Testis (tissue), 3 donors: ENCODE data around the gene TCF4. TPM values are rescaled to one million over a fixed set of nuclear protein-coding genes. Genes with fewer than 3 reads are reported as not detected.
A peak's percentile ranks its signal among the peaks of the same experiment; 100 is the strongest.

Source experiments
- DNase-seq: peaks from one replicate; pipeline ENCODE4 v3.0.0-alpha.2; 2019
- H3K27ac ChIP-seq, 2 donors: fragments of 200-600 bp; sonication (generic); one replicate each; pipeline ENCODE4 v1.5.1; 2019
- H3K27me3 ChIP-seq: fragments of 200-600 bp; sonication (generic); one replicate; pipeline ENCODE4 v1.5.1; 2019
- H3K36me3 ChIP-seq: fragments of 200-600 bp; sonication (generic); one replicate; pipeline ENCODE4 v1.5.1; 2017; ENCODE audit warnings: low read depth; ENCODE audit errors: missing control alignments
- H3K4me1 ChIP-seq: fragments of 200-600 bp; sonication (generic); one replicate; pipeline ENCODE4 v1.5.1; 2019
- H3K4me3 ChIP-seq, 2 donors: fragments of 200-600 bp; sonication (generic); one replicate each; pipeline ENCODE4 v1.5.1; 2017 to 2019
- H3K9me3 ChIP-seq: fragments of 200-600 bp; sonication (generic); one replicate; pipeline ENCODE4 v1.5.1; 2017
- POLR2A ChIP-seq: fragments of 450-650 bp; IDR thresholded peaks from one replicate; pipeline ENCODE4 v1.6.1; 2017; ENCODE audit warnings: antibody characterized with exemption, mild to moderate bottlenecking, moderate library complexity
- WGBS, 2 donors: methylation state at CpG; one replicate each; pipeline ENCODE4 v1.1.5; 2018; 5-methylcytosine and 5-hydroxymethylcytosine counted together
- intact Hi-C: fragments of 100-400 bp; cut with DNase I; formaldehyde crosslinking; loops from one replicate; pipeline ENCODE4 v1.15.1; 2023; ENCODE audit warnings: low total_unique reads
- polyA plus RNA-seq: library from polyadenylated mRNA; stranded (reverse); fragments of 350-450 nt; fragmentation: Illumina TruSeq; extraction: RNeasy Lipid Tissue Mini Kit (QIAGEN cat#74804); gene quantifications from one replicate; pipeline ENCODE4 v1.2.3, GENCODE V29; 2014; ENCODE audit warnings: low read depth, low replicate concordance; ENCODE audit not compliant: insufficient read depth
- total RNA-seq, 2 donors: library from RNA; depleted of rRNA; stranded (reverse); fragments of >200 nt; gene quantifications; one replicate each; pipeline ENCODE4 v1.2.3, GENCODE V29; 2016
- TF ChIP-seq, protein P1 (sequence below), 3 experiments: fragments of 450-650 bp in 2 of 3; fragments of 200-600 bp in 1 of 3; sonication (generic) in 1 of 3; IDR thresholded peaks; one replicate each; pipeline ENCODE4 v1.5.1; 2016 to 2019; ENCODE audit warnings: antibody characterized with exemption in 3 of 3, mild to moderate bottlenecking in 2 of 3, moderate library complexity in 1 of 3

TCF4 gene
- total and polyA plus RNA-seq, 3 donors from 2014 or later, result 50.8 to 122 (median 110) TPM

DNA sequence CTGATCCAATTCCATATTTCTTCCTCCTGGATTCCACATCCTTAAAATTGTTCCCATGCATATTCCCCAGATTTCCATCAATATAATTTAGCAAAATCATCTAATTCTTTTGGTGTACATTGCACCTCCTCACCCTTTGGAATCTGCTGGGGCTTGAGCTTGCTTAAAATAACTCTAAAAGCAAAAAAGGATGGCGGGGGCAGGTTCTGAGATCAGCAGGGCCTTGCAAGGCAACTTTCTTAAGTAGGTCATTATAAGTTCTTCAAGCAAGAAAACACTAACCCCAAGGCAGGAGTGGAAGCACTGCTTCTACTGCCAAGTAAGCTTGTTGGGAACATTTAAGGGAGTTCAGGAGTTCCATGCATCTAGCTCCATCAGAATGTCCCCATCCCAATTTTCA lies 374.4 kb downstream of the TCF4 start:
- no peak overlapping the region for H3K4me3 ChIP-seq
- H3K27me3 ChIP-seq, result no peaks in the 10 kb centered on the region
- TF ChIP-seq POLR2A, result no peak
- TF ChIP-seq, protein P1, sequence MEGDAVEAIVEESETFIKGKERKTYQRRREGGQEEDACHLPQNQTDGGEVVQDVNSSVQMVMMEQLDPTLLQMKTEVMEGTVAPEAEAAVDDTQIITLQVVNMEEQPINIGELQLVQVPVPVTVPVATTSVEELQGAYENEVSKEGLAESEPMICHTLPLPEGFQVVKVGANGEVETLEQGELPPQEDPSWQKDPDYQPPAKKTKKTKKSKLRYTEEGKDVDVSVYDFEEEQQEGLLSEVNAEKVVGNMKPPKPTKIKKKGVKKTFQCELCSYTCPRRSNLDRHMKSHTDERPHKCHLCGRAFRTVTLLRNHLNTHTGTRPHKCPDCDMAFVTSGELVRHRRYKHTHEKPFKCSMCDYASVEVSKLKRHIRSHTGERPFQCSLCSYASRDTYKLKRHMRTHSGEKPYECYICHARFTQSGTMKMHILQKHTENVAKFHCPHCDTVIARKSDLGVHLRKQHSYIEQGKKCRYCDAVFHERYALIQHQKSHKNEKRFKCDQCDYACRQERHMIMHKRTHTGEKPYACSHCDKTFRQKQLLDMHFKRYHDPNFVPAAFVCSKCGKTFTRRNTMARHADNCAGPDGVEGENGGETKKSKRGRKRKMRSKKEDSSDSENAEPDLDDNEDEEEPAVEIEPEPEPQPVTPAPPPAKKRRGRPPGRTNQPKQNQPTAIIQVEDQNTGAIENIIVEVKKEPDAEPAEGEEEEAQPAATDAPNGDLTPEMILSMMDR (IDR thresholded peaks at IDR 0.05), result no peak
- no peaks in the 10 kb centered on the region for H3K9me3 ChIP-seq
- intact Hi-C loops, result no loop called here
- H3K4me1 ChIP-seq, result no peaks in the 10 kb centered on the region
- DNase-seq, result no peak
- no peak overlapping the region for H3K27ac ChIP-seq
- WGBS, 2 donors, result 62 to 80% methylated on average over 1 of the region's 1 CpG
- no peaks in the 10 kb centered on the region for H3K36me3 ChIP-seq

DNA sequence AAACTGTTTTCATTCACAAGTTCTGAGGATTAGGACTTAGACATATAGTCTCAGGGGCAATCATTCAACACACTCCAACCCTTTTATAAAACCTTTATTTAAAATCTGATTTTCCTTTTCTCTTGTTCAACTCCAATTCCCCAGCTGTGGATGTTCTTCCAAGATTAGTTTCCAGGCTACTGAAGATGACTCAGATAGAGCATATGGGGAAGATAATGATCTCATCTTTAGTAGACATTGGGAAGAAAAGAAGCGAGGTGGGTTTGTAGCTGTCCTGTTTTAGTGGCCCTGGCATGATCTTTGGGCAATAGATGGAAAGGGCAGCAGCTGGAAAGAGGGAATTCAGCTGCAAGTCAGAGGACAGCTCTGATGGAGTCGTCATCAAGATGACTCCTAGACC lies 381.1 kb downstream of the TCF4 start:
- Histone ChIP-seq H3K4me1 (no peaks in the 10 kb centered on the region), H3K36me3 (no peaks in the 10 kb centered on the region), H3K27me3 (no peaks in the 10 kb centered on the region), H3K27ac (no peak overlapping the region), H3K4me3 (no peak overlapping the region), H3K9me3 (no peaks in the 10 kb centered on the region)
- DNase-seq, result no peak
- 83 to 90% methylated on average over 2 of the region's 2 CpGs for WGBS, 2 donors
- intact Hi-C loops, result no loop called here
- TF ChIP-seq, protein P1 (IDR thresholded peaks at IDR 0.05), result no peak
- no peak for TF ChIP-seq POLR2A

DNA sequence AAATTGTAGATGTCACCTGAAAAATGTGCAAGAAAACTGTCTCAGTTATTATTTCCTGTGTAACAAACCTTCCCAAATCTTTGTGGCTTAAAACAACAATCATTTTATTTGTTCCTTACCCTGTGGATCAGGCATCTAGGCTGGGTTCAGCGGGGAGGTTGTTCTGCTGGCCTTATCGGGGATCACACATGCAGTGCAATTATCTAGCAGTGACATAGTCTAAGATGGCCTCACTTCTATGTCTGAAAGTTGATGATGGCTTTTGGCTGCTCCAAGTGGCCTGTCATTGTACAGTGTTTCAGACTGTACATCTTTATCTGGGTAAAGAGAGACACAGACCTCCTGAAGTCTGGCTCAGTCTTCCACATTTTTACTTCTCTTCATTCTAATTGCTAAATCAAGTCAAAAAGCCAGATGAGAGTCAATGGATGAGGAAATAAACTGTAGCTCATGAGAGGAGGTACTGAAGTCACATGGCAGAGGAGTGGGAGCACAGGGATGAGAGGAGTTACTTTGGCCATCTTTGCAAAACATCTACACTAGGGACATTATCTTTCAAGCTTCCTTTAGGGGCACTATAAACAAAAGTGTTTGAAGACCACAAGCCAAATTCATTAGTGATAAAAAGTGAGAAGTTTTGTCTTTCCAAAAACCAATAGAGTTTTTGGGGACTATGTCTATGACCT lies 385.6 kb downstream of the TCF4 start:
- H3K4me1 ChIP-seq, result peaks cover 5% of the 10 kb centered on the region
- H3K9me3 ChIP-seq, result no peaks in the 10 kb centered on the region
- no peaks in the 10 kb centered on the region for H3K27me3 ChIP-seq
- no peak for TF ChIP-seq POLR2A
- no peak overlapping the region for H3K4me3 ChIP-seq
- WGBS, 2 donors, result 91 to 100% methylated on average over 2 of the region's 2 CpGs
- no peak overlapping the region for H3K27ac ChIP-seq
- H3K36me3 ChIP-seq, result no peaks in the 10 kb centered on the region
- intact Hi-C loops, result no loop called here
- no peak for DNase-seq

DNA sequence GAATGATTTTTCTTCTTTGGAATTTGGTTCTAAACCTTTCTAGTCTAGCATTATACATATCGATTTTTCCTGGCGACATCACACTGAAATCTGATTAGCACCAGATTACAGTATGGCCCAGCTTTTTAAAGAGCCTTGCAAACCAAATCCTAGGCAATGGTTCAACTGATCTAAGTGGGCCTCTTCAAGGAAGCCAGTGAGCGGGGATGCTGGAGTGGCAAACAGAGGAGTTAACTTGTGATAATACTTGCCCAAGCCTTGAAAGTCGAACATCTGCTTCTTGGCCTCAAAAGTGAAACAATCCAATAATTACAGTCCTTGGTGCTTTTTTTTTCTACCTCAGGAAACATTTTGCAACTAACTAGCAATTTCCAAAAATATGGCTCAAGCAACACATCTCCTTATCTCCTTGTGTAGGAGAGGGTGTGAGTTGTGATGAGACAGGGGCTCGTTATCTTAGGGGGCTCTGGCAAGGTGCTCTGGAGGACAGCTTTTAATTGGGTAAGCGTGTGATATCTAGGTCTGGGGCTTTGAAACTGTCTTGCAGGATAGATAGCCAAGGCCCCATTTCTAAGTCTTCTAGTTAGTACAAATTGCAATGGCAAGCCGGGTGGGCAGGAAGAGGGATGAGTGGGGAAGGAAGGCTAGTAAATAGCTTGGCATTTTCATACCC lies 388.6 kb downstream of the TCF4 start:
- intact Hi-C loops, result no loop called here
- H3K27me3 ChIP-seq, result no peaks in the 10 kb centered on the region
- H3K9me3 ChIP-seq, result no peaks in the 10 kb centered on the region
- H3K4me3 ChIP-seq, result no peak overlapping the region
- 32 to 46% methylated on average over 7 of the region's 7 CpGs for WGBS, 2 donors
- TF ChIP-seq, protein P1 (IDR thresholded peaks at IDR 0.05), result no peak
- TF ChIP-seq POLR2A, result no peak
- H3K4me1 ChIP-seq, result peaks cover 5% of the 10 kb centered on the region
- peak; percentile 30 for DNase-seq
- H3K36me3 ChIP-seq, result no peaks in the 10 kb centered on the region
- no peak overlapping the region for H3K27ac ChIP-seq

DNA sequence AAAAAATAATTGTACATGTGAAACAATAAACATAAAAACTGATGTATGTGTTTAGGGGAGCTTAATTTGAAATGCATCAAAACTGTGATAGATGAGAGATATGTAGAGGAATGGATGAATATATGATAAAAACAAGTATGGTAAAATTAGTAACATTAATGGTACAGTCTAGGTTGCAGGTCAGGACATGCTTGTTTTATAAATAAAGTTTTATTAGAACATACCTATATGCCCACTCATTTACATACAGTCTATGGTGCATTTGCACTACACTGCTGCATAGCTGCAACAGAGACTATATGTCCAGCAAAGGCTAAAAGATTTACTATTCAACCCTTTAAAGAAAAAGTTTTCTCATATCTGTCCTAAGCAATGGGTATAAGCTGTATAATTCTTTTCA lies 392.1 kb downstream of the TCF4 start:
- Histone ChIP-seq H3K27ac (no peak overlapping the region), H3K36me3 (no peaks in the 10 kb centered on the region), H3K4me1 (peaks cover 5% of the 10 kb centered on the region), H3K9me3 (no peaks in the 10 kb centered on the region), H3K27me3 (no peaks in the 10 kb centered on the region), H3K4me3 (no peak overlapping the region)
- no peak for DNase-seq
- TF ChIP-seq POLR2A, result no peak
- TF ChIP-seq, protein P1 (IDR thresholded peaks at IDR 0.05), result no peak
- intact Hi-C loops, result no loop called here
